ENCODE data around the gene CST2.
"Not testable (repeated sequence)": the region's sequence is repeated elsewhere in the genome, so short reads cannot be mapped to it uniquely, and the experiment has no call there.

CST2 gene

DNA sequence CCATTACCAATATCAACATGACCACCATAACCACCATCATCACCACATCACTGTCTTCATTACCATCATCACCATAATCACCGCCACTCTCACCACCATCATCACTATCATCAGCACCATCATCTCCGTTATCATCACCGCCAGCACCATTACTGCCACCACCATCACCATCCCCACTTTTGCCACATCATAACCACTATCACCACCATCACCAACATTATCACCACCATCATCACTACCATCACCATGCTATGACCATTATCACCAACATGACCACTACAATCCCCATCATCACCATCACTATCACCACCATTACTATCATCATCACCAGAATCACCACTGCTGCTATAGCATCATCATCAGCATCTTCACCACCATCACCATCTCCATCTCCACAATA lies 25.7 kb downstream of the CST2 start:
- DNase-seq = no peak

DNA sequence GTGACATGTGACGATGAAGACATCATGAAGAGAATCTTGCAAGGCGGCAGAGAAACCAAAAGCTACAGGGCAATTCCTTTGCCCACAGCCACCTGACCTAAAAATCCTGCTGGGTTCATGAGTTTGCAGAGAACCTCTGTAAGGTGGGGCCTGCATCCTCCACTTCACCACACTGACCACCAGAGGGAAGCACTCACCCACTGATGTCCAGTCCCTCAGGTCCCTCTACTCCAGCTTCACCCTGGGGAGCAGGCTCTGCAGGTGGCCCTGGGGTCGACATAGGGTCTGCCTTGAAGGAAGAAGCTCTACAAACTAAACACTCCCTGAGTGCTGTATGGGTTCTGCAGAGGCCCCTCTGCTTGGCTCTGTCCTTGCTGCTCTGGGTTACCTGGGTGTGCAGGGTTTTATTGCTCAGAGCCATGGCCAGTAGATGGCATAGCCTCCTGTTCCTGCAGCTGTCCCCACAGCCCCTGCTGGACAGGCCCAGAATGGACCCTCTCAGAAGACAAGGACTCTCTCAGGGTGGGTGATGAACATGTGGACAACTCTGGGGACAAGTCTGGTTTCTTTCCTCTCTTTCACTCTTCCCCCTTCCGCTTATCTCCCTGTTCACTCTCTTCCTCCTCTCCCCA lies 27.2 kb downstream of the CST2 start:
- not testable (repeated sequence) for DNase-seq

DNA sequence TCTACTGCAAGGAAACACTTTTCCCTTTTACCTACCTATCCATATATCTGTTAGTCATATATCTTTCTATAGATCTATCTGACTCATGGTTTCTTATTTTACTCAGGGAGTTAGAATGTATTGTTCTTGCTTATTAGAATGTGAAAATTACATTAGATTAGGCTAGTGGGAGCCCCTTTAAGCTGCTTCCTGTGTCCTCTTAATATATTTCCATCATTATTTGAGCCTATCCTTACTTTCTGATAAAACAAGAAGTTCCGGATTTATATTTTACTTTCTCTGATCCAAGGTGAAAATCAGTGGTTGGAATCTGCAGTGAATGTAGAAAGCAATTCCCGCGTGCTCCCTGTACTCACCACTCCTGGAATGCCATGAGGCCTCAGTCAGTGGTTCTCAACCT lies 31.0 kb downstream of the CST2 start:
- DNase-seq = no peak

DNA sequence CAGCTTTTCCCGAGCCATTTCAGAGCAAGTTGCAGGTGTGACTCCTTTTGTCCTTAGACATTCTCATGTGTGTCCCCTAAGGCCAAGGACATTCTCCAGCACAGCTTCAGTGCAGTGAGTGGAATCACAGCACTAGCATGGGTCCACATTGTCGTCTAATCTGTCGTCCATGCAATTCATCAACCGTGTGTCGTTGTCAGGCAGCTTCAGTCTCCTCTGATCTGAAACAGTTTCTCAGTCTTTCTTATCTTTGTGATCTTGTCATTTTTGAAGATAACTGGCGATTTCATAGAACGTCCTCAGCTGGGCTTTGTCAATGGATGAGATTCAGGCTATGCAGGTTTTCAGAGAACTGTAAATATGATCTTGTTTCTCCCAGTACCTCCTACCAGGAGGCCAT lies 31.7 kb downstream of the CST2 start:
- DNase-seq = no peak

GRCh38 chr20:23794065-23794464 lies 32.5 kb downstream of the CST2 start:
- no peak for DNase-seq

DNA sequence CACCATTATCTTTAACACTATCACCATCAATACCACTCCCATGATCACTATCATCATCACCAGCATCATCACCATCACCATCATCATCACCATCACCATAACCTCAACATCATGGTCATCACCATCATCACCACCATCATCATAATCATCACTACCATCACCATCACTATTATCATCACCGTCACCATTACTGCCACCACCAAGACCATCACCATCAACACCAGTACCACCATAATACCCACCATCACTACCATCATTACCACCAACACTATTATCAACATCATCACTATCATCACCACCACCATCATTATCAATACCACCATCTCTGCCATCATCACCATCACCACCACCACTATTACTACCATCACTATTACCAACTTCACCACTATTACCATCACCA lies 43.1 kb downstream of the CST2 start:
- no peak for DNase-seq

GRCh38 chr20:23782366-23782983 lies 44.1 kb downstream of the CST2 start:
- DNase-seq = no peak

DNA sequence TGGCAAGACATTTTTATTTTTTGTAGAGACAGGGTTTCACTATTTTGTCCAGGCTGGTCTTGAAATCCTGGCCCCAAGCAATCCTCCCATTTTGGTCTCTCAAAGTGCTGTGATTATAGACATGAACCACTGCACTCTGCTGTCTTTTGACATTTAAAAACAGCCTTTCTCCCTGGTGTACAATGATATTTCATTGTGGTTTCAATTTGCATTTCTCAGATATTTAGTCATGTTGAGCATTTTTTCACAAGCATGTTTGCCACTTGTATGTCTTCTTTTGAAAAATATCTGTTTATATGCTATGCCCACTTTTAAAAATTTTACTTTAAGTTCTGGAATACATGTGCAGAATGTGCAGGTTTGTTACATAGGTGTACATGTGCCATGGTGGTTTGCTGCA lies 47.9 kb downstream of the CST2 start:
- DNase-seq = not testable (repeated sequence)

DNA sequence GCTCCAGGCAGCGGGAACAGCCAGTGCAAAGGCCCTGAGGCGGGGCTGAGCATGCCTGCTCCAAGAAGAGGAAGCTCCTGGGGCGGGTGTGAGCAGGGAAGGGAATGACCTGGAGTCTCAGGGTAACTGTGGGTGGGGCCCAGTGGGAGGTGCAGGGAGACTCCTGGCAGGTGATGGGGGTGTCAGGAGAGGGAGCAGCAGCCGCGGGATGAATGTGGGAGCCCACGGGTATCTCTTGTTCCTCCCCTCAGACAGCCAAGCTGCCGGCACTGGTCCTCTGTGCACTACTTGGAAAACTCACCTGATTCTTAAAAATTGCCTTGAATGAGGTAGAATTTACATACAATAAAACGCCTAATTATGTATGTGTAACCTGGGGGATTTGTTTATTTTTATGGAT lies 49.1 kb downstream of the CST2 start:
- DNase-seq = not testable (repeated sequence)

GRCh38 chr20:23776067-23776771 lies 50.3 kb downstream of the CST2 start:
- DNase-seq = no peak

GRCh38 chr20:23774081-23774480 lies 52.4 kb downstream of the CST2 start:
- no peak for DNase-seq
